GM11168 (cell line): Measurements from ENCODE around the gene SLC22A15.
"Not testable (repeated sequence)": the region's sequence is repeated elsewhere in the genome, so short reads cannot be mapped to it uniquely, and the experiment has no call there.

Experiments
- in situ Hi-C: fragments of 300-500 bp; cut with MboI; formaldehyde crosslinking; loops from one replicate; pipeline ENCODE4 v1.12.0; 2022; ENCODE audit warnings: low sequenced_read_pairs; ENCODE audit not compliant: unreplicated experiment

SLC22A15 gene

DNA sequence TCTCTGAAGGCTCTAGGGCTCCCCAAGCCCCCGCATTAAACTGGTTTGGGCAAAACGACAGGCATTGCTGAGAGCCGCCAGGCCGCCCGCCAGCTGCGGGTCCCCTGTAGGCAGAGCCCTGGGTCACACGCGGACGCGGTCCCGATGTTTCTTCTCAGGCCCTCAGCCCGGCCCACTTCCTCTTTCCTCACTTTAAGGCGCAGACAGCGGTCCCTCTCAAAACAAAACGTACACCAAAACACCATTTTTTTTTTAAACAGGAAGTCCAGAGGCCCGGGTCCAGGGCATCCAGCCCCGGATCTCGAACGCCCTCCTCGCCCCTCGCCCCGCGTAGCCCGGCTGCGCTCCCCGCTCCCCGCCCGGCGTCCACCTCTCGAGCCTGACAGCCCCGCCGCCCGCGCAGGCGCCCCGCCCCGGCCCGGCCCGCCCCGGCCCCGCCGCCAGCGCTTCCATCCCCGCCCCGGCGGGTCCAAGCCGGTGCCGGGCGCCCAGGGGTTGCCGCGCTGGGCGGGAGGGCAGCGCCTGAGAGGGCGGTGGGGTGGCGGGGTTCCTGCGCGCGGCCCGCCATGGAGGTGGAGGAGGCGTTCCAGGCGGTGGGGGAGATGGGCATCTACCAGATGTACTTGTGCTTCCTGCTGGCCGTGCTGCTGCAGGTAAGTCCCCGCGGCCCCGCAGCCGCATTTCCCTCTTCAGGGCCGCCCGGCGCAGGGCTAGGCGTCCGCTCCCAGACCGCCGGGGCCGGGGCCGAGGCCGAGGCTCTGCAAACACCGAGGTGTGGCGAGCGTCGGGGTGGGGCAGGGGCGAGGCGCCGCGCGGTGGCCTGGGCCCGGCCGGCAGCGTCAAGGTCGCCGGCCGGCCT is at the start of gene SLC22A15:
SLC22A15 (plus strand) TSS at position 452 of the 859 bp plus-strand sequence; CDS start at position 567, 115 bp downstream.
- in situ Hi-C loops, result no loop called here

DNA sequence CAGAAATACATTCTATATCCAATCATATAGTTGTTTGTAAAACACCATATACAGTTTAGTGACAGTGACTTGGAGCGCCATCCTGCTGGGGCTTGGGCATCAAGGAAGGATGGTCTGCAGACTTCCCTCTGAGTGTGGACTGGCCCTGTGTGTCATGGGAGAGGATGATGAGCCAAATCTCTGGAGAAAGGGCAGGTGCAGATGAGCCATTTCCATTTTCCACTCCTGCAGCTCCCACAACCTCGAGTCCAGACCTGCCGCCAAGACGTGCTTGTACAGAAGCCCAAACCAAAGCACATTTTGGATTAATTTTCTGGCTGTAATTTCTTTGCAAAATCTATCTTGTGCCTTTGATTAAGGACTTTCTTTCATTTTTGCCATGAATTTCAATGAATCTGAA is 48.3 kb upstream of the SLC22A15 start:
- in situ Hi-C loops, result no loop called here

DNA sequence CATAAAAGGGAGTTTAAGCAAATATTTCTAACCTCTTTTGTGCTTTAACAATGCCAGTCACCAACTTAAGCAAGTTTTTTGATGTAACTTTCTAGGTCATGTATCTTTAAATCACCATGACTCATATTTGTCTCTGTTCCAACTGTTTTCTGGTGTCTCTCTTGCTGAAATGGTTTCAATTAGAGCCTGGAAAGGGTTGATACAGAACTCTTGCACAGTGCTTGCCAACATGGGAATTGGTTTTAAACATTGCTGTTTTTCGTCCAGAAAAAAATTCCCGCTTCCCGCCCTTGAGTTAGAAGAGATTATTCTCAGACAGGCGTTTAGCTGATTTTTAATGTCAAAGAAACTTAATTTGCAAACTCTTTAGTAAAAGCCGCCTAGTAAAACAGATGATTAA is 46.4 kb upstream of the SLC22A15 start:
- in situ Hi-C loops, result no loop called here

DNA sequence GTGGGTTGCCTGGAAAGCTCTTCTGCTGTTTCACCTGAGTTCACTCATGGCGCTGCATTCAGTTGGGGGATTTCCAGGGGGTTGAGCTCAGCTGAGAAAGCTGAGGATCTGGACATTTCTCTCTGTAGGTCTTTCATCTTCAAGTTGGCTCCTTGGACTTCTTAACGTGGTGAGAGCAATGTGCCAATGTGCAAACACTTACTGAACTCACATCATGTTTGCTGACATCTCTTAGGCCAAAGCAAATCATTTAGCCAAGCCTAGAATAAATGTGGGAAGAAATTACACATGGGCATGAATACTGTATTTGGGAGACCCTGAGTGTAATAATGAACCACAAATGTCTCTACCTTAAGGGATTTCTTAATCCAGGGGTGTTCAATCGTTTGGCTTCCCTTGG is 42.7 kb upstream of the SLC22A15 start:
- in situ Hi-C loops, result no loop called here

DNA sequence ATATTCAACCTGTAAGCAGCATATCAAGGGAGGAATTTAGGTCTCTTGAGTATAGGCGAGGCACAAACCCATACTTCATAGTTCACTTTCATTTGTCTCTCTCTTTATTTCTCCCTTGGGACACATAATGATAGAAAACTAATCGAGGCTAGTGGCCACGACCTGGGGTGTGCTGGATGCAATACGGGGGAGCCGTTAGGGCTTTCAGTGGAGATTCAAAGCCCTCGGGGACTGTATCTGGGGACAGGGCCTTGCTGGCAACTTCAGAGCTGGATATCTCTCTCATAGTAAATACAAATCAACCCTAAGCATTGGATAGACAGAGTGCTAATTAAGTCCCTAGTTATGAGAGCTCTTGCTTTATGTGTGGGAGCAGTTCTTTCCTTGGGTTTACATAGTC is 36.9 kb upstream of the SLC22A15 start:
- in situ Hi-C loops, result no loop called here

DNA sequence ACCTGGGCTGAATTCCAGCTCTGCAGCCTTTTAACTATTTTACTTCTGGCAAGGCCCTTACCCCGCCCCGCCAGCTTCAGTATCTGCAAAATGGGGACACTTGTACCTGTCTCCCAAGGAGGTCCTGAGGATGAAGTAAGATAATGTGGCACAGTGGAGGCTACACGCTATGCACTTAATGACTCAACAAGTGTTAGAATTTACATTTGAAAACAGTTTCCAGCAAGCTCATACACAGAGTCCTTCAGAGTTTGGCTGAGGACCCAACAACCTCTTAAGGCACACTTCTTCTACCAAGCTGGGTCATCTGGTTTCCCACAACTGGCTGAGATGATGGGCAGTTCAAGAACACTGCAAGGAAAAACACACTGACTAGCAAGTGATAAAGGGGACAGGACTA is 30.2 kb upstream of the SLC22A15 start:
- in situ Hi-C loops, result no loop called here

DNA sequence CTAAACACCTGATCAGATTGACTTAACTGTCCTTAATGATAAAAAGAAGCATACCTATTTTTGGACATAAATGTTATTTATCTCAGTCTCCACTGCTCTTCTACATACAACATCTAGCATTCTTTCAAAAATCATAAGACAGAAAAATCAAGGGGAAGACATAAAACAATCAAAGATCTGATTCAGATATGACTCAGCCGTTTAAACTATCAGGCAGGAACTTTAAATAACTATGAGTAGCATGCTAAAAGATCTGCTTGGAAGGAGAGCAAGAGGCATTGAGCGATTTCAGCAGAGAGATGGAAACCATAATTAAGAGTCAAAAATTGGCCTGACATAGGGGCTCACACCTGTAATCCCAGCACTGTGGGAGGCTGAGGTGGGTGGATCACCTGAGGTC is 27.2 kb upstream of the SLC22A15 start:
- in situ Hi-C loops, result no loop called here

DNA sequence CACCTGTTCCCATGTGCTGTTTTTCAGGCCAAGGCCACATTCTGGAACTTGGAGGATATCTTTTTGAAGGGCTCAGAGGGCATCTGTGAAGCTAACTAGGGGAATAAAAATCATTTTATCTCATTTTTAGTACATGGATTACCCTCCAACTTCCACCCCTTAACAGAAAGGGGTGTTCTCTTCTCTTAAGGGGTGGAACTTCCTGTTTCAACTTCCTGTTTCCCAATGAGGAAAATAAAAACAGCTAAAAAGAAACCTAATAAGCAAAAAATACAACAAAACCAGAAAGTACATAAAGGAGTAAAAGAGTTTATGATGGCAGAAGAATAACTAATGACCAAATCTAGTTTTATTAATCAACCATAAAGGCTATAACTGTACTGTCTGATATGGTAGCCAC is 24.8 kb upstream of the SLC22A15 start:
- in situ Hi-C loops, result no loop called here

DNA sequence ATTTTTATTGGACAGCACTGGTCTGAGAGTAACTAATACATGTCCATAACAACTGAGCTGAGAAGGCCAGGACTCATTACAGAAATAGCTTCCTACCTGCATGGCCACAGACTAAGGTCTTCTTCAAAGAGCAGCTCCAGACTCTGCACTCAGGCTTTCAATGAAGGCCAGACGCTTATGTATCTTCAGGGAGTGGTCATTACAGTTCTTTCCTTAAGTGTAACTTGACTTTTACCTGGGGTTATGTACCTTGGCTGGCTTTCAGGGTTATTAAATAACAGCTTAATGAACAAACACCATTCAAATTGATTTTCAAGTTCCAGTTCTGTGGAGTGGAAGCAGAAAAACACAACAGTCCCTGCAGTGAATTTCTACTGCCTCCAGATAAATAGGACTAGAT is 23.8 kb upstream of the SLC22A15 start:
- in situ Hi-C loops, result no loop called here

DNA sequence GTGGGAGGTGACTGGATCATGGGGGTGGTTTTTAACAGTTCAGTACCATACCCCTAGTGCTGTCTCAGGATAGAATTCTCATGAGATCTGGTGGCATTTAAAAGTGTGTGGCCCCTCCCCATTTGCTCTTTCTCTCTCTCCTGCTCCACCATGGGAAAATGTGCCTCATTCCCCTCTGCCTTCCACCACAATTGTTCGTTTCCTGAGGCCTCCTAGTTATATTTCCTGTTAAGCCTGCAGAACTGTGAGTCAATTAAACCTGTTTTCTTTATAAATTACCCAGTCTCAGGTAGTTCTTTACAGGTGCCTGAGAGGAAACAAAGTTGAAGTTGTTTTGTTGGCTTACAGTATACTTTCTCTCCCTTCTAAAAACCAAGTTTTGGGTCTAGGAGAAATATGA is 23.1 kb upstream of the SLC22A15 start:
- in situ Hi-C loops, result no loop called here

DNA sequence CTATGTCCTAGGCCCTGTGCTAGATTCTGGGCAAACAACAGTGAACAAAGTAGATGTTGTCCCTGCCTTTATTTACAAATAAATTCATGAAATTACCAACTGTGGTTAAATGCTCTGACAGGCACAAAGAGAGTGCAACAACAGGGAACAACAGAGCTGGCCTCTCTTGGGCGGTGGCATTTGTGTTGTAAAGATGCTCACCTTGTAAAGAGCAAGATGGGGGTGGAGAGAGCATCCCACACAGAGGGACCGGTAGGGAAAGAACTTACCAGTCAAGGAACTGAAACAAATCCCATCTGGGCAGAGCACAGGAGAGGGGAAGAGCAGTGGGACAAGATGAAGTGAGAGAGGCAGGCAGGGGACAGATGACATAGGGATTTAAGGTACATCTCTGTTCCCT is 21.6 kb upstream of the SLC22A15 start:
- in situ Hi-C loops, result no loop called here

DNA sequence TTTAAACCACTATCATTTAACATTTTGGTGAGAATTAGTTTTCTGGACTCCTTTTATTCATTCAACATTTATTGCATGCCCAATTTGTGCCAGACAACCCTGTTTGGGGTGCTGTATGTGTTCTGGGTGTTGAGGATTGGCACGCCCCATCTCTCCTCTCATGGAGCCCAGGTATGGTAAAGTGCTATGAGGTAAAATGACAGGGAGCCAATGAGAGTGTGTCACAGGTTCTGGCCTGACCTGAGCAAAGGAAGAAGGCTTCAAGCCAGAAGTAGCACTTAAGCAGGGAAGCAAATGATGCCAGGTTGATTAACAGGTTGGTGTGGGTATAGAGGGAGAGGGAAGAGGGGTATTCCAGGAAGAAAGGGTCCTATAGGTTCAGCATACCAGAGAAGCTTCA is 21.1 kb upstream of the SLC22A15 start:
- in situ Hi-C loops, result no loop called here

DNA sequence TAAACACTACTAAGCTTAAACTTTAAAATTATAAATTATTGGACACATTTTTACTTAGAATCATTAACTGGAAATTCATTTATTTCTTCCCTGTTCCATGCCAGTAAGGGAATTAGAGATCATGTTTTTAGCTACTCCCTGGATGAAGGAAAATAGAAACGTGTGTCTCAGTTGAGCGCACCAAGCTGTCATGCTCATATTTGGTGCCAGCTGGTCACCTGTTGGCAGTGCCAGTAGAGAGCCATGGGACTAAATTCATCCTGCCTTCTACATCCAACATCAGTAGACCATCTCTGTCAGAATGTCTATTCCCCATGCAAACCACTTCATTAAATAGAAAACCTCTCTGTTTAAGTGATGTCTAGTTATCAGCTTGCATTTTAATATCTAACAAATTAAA is 17.4 kb upstream of the SLC22A15 start:
- in situ Hi-C loops, result no loop called here

DNA sequence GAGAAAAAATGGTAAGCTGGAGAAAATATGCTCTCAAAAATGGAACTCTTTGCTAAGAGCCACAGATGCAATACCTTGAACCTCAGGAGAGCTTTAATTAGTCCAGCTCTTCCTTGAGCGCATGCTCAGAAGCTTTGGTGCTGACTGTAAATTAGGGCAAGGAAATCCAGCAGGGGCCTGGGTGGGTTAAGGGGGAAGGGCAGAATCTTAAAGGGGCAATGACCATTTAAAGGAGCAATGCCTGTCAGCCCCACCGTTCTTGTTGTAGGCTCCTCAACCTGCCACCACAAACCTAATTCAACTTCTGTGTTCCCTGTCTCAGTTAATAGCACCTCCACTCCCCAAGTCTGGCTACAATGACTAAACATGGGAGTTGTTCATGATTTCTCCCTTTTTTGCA is 6.8 kb upstream of the SLC22A15 start:
- in situ Hi-C loops, result no loop called here

DNA sequence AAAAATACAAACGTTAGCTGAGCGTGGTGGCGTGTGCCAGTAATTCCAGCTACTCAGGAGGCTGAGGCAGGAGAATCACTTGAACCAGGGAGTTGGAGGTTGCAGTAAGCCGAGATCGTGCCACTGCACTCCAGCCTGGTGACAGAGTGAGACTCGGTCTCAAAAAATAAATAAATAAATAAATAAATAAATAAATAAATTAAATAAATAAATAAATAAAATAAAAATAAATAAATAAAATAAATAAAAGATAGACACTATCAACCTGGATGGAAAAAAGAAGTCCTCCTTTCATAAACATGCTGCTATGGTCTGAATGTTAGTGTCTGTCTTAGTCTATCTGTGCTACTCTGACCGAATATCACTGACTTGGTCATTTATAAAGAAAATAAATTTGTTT is 4.5 kb upstream of the SLC22A15 start:
- in situ Hi-C loops, result not testable (repeated sequence)

DNA sequence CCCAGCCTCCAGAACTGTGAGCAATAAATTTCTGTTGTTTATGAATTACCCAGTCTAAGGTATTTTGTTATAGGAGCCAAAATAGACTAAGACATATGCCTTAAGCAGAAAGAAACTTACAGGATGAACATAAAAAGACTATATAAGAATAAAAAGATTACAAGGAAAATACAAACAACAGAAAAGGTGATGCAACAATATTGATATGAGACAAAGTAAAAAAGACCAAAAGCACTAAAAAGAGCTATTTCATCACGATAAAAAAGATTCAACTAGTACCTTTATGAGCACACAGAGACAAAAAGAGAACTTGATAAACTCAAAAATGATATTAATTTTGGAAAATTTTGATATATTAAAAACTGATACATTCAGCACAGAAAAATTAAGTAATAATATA is 3.2 kb upstream of the SLC22A15 start:
- in situ Hi-C loops, result no loop called here

DNA sequence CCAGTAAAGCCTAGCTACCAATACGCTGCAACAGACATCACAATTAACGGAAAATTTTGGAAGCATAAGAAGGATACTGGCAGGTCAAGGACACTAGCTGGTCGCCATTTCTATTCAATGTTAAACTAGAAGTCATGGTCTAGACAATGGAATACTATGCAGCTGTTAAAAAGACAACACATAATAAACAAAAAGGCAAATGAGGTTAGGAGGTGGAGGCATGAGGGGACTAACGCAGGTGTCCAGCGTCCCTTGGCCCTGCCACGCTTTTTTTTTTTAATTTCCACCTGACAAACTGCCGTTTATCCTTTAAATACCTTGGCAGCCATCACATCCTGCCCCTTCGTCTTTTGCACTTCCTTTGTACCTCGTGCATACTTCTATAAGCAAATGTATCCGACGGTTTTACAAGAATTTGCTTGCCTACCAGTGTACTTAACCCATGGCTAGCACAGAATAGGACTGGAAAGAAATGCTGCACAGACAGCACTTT is 698 bp upstream of the SLC22A15 start:
- in situ Hi-C loops, result no loop called here

DNA sequence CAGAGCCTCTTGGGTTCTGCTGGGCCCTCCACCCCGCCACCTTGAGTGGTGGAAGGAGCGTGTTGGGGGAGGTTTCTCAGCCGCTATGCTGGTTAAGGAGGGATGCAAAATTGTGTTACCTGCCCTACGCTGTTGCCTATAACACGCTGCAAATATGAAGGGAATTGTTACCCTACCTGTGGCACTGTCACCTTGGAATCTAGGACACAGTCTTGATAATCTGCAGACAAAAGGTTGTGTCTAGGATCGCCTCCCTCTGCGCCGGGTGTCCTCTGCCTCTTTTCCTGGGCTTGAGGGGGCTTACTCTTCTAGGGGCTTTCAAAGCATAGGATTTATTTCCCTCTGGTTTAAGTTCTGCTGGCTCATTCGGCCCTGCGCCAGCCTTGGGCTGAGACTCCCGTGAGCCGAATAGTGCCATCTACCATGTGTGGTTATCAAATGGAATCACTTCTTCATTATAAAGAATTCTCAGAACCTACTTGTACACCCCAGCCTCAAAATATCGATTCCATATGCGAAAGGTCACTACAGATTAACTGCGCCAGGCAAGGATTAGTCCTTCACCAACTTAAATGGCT is 697 bp downstream of the SLC22A15 start:
- in situ Hi-C loops, result no loop called here

DNA sequence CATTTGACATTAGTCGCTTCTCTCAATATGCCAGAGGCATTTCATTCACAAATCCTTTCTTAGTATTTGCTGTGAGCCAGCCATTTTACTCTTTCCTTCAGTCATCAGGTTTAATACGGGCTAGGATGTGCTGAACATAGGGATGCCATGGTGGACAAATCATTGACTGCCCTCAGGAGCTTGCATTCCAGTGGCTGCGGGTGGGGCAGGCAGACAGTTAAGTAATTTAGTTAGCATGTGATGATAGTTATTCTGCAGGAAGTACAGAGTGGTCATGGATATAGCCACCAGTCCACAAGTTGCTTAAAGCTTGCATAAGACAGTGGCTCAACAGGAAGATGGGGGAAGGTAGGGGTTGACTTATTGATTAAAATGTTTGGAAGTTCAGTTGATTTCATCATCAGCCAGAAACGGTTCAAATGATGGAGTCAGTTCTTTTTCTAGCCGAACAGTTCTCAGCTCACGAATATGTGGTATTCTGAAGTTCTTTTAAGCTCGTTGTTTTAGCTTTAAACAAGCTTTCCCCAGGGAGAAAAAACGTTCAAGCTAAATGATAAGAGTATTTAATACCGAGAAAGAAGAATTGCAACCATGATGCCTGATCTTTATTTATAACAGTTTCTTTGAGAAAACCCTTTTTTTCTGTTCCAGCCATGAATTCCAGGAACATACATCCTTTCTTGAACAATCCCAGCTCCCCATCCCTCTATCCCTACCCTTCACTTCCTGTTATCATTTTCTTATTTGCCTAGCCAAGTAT is 1.4 kb downstream of the SLC22A15 start:
- in situ Hi-C loops, result no loop called here

DNA sequence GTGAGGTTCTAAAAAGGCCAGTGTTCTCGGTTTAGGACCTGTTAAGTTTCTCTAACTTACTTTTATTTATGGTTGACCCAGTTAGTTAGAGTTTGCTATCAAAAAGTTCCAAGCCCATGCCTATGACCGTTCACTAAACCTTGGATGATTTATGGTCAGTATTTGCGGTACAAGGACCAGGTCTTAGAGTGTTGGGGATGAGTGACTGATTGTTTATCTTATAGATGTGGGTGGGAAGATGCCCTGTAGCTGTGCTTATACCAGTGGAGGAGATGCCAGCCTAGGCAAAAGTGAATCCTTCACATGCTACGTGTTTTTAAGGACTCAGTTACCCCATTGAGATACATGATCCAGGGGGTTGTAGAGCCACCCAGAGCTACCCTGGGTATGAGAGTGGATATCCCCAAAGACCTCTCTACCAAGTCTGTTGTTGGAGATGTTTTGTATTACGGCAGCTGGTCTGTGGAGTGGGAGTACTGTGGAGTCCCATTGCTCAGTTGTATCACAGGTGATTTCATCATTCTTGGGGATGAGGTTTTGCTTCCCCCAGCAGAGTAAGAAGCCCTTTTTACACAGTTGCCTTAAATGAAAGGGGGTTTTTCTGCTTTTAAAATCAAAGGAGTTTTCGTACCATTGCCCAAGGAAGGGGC is 2.1 kb downstream of the SLC22A15 start:
- in situ Hi-C loops, result no loop called here

DNA sequence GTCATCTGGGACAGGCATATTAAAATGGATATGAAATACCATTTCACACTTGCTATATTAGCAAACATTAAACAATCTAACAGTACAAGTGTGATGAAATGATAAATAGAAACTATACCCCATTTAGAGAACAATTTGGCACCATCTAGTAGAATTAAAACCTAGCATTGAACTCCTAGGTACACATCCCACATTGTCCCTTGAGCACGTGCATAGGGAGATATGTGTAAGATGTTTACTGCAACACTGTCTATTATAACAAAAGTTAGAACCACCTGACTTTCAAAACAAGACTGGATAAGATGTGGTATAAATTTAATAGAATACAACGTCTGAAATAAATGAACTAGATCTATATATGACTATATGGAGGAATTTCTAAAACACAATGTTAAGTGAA is 3.8 kb downstream of the SLC22A15 start:
- in situ Hi-C loops, result loop anchor here (10.0 kb wide), 1 partner anchor 175 kb away; no protein-coding TSS in a partner anchor
